Measurements from ENCODE around the gene STXBP6.

The STXBP6 gene

DNA sequence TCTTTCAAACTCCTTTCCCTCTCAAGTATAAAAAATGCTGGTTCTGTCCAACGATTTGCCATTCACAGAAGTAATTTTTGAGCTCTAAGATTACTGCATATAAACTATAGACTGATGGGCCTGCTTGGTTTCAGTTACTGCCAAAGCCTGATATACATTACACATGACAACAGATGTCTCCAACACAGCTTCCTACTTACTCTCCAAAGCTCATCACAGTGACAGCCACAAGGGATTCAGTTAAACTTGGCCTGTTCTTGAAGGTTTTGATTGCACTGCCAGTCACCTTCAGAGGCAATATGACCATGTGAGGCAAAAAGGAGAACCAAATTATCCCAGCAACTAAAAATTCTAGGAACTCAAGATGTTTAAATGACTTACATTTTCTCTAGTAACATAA is 30.1 kb downstream of the STXBP6 start:
- no peak for DNase-seq (ENCODE audit: extremely low read depth in 1 of 2, low read depth in 1 of 2)

DNA sequence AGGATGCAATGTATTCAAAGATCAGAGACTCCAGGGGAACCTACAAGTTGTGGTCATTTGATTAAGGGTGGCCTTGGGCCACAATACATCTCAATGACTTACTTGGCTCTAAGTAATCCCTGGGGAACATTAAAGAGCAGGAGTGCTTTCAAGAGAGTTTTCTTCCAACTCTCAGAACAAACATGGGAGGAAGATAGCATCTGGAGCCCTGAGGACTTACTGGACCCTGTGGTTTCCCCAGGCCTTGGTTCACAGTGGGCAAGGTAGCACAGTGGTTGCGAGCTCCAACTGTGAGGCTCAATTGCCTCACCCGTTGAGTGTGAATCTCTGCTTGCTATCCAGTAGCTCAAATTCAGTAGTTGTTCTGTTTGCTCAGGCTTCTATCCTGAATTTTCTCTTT is 32.4 kb downstream of the STXBP6 start:
- no peak for DNase-seq (ENCODE audit: extremely low read depth in 1 of 2, low read depth in 1 of 2)

DNA sequence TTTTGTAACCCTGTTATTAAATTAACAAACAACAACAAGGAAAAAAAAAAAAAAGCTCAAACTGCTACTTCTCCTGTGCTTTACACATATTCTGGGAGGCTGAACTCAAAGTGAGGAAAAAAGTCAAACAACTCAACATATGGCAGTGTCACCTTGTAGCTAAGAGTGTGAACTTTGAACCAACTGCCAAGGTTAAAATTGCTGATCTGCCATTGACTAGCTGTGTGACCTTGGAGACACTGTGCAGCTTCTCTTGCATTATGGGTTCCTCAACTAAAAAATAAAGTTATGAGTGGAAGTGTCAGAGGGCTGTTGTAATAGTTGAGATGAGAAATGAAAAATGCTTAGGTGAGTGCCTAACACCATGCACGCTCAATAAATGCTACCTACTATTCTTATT is 34.2 kb downstream of the STXBP6 start:
- DNase-seq (ENCODE audit: extremely low read depth in 1 of 2, low read depth in 1 of 2) = no peak

DNA sequence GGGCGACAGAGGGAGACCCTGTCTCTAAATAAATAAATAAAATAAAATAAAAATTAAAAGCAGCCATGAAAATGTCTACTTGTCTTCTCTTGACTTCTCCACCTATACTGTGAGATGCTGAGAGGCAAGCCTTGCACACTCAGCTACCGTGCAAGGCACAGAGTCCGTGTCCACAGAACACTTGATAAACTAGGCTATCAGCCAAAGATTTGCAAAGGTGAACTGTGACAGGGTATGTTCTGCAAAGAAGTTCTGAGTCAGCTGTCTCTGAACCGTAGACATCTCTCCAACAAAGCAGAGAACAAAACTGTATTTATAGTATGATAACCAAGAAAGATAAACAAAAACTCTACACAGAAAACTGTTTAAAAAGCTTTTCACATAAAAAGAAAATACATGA is 35.5 kb downstream of the STXBP6 start:
- DNase-seq (ENCODE audit: extremely low read depth in 1 of 2, low read depth in 1 of 2) = no peak

DNA sequence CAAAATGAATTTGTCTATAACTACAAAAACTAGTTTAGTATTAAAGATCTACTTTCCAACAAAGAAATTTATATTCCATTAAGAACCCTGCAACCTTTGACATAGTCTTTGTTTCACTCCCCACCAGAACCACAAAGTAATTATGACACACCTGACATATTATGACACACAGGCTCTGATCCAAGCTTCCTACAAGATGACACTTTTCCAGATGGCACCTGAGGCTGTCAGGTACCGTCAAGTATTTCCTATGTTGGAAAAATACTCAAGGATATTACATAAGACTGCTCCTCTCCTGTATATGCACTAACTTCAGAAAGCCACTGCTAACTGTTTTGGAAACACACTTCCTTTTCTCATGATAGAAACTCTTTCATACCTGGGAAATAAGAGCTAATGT is 38.9 kb downstream of the STXBP6 start:
- no peak for DNase-seq (ENCODE audit: extremely low read depth in 1 of 2, low read depth in 1 of 2)

DNA sequence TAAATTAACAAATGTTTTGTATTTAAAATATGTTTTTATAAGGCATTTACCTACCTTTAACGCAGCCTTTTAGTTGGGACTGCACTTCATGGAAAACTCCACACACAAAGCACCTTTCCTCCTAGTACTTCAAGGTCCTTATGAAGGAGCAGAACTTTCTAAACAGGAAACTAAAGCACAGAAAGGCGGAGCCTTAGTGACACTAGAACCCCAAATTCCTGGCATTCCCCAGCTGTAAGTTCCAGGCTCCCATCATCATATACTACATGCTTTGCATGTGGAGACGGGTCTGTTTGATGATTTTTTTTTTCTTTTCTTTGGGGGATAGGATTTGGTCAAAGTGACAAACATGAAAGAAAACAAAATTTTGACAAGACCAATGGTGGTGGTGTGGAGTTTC is 39.5 kb downstream of the STXBP6 start:
- DNase-seq (ENCODE audit: extremely low read depth in 1 of 2, low read depth in 1 of 2) = no peak

DNA sequence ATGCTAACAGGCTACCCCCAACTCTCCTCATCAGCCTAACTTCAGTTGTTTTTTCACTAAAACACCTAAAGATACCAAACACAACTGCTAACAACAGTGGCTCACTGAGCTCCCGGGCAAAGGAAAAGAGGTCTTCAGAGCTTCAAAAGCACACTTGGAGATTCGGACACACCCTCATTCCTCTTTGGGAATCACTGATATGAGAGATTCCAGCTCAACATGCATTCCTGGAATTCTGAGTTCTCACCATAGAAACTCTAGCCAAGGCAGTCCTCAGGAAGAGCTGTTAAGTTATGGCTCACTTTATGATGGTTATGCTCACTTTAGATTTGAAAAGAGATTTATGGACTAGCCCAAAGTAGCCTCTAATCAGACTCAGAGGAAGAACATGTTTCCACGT is 40.1 kb downstream of the STXBP6 start:
- DNase-seq (ENCODE audit: extremely low read depth in 1 of 2, low read depth in 1 of 2) = no peak

DNA sequence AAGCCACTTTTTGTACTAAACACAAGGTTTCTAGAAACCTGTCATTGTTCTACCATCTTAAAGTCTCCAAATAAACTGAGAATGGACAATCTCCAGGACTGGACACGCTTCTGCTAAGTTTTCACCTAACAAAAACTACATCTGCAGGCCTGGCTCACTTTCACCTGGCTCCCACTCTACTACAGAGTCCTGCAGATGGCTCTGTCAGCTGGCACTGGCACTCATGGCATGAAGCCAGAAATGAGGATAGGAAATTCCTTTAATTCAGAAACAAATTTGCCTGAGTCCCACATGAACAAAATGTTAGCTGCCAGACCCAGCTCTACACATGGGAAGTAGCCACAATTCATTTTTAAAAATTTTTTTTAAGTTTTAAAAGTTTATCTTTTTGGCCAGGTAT is 42.1 kb downstream of the STXBP6 start:
- no peak for DNase-seq (ENCODE audit: extremely low read depth in 1 of 2, low read depth in 1 of 2)

DNA sequence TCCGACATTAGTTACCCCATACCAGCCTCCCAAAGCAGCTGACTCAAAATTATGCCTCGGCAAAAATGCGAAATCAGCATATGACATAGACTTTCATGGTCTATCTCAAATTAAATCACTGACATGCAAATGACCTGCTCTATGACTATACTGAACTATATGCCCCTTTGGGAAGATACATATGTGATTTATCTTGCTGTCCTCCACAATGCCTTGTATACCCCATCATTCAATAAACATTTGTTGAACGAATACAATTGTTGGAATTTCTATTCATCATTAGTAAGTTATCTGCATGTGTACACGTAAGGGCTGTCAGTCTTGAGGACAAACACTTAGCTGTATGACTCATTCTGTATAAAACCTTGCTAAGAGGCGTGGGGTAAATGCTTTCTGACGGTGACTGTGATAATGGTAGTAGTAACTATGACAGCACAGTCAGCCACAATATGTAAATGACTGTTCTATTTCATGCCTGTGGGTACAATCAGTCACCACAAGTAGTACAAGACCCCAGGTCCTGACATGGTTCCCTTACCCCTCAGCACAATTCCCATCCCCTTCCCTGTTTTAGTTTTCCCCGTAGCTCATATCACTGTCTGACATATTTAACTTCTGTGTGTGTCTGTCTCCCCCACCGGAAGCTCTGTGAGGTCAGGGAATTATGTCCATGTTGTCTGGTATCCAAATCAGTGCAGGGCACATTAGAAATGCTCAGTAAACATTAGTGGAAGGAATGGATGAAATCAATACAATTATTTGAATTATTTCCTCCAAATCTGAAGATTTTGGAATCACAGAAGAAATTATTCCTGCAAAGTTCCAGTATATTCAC is 42.8 kb downstream of the STXBP6 start:
- DNase-seq (ENCODE audit: extremely low read depth in 1 of 2, low read depth in 1 of 2) = no peak

DNA sequence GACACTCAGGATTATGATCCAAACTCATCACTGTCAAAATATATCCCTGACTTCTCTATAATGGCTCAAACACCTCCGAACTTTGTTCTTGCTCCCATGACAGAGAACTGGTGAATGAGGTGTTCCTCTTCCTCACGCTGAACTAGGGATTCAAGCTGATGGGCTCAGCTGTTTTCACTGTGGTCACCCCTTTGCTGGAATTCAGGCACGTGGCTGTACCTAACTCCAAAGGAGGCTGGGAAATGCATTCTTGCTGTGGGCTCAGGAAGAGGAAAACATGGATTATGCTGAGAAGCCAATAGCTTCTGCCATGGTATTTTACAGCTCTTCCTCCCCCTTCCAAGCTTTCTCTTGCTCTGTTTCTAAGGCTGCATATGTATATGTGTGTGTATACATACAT is 43.9 kb downstream of the STXBP6 start:
- DNase-seq (ENCODE audit: extremely low read depth in 1 of 2, low read depth in 1 of 2) = no peak

DNA sequence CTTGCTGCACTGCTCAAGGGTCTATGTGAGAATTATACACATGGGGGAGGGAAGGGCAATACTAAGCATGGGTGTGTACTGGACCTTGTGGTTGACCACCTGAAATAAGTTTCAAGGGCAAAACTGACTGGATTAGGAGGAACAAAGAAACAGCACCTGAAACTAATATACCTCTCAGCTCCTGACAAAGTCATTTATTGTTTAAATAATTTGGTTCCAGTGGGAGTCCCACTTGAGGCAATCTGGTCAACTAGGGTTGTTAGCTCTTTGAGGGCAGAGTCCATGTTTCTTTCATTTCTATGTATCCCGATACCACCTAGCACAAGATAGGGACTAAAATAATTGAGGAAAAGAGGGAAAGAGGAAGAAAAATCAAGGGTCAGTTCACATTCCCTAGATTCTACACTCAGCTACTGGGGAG is 45.5 kb downstream of the STXBP6 start:
- DNase-seq (ENCODE audit: extremely low read depth in 1 of 2, low read depth in 1 of 2) = no peak

DNA sequence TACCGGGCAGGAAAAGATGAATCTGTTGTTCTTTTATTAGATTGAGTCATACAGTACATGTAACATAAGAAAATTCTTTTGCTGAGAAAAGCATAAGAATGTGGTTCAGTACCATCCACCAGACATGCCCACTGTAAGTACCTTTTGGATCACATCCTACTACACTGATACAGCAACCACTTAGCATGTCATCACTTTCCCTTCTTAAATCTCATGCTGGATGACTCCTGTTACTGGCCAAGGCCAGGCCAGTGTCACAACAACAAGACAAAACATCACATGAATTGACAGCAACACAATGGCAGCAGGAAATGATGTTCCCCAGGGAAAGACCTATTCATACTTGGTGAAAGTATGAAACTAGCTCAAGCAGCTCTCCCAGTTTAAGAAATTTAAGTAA is 46.4 kb downstream of the STXBP6 start:
- no peak for DNase-seq (ENCODE audit: extremely low read depth in 1 of 2, low read depth in 1 of 2)

DNA sequence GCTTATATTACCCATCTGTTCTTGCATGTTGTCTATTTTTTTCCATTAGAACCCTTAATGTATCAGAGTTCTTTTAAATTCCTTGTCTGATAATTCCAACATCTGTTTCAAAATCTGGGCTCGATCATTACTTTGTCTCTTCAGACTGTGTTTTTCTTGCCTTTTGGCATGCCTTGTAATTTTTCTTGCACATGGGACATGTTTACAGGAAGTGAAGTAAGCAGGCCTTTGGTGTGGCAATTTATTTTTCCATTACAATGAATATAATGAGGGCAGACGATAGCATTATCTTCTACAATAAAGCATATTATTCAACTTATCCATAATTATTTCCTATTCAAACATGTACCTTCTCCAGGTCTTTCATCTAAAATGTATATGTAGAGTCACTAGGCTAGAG is 48.3 kb downstream of the STXBP6 start:
- no peak for DNase-seq (ENCODE audit: extremely low read depth in 1 of 2, low read depth in 1 of 2)

DNA sequence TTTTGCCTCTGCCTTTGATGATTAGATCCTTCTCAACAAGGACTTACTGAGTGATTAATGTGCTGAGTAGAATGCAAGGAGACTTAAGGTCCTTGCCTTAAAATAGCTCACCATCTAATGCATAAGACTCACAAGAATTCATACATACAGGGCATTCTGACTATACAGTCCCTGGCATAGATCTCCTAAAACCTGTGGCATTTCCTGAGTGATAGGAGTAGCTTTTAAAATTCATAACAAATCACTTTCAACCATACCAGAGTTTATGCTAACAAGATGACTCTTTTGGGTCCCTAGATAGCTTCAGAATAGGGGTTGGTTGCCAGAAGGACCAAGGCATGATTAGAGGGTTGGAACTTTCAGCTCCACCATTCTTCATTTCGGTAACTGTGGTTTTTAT is 48.8 kb downstream of the STXBP6 start:
- no peak for DNase-seq (ENCODE audit: extremely low read depth in 1 of 2, low read depth in 1 of 2)

DNA sequence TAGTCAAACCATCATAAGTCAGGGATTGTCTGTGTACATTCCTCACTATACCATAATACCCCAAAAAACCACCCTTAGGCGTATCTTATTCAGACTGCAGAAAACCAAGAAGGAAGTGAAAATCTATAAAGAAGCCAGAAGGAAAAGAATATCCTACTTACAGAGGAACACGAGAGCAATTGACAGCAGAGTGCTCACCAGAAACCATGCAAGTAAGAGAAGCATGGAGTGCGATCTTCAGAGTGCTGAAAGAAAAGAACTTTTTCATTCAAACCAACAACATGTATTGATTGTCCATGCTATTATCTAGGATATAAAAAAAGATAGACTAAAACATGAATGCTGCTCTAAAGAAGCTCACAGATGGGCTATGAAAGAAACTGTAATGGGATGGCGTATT is 50.8 kb downstream of the STXBP6 start:
- DNase-seq (ENCODE audit: extremely low read depth in 1 of 2, low read depth in 1 of 2) = no peak

DNA sequence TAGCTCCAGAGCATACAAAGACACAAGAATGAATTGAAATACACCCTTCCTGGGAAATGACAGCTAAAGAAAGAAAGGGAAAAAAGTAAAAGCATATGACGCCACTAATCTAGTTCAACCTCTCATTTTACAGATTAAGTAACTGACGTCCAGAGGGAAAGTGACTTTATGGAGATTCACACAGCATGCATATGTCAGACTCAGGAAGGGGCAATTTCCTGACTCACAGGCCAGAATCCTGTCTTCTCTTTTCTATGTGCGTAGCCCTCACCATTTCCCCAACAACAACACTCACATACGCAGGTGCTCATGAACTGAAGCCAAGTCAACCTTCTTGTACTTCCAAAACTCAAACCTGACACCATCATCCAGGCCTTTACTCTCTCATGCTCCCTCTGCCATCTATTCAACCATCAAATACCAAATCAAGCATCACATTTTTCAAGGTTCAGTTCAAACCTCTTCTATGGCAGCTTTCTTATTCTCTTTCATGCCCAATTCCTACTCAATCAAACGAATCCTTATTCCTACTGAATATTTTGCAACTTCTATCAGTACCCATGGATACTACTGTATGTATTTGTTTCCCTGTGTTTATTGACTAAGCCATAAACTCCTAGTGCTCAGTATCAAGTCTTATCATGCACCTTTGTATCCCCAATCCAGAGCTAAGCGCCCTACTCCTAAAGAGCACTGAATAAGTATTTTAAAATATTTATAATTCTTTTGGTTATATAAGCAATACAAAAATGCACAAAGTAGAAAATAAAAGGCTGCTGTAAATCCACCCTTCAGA is 52.8 kb downstream of the STXBP6 start:
- DNase-seq (ENCODE audit: extremely low read depth in 1 of 2, low read depth in 1 of 2) = no peak

DNA sequence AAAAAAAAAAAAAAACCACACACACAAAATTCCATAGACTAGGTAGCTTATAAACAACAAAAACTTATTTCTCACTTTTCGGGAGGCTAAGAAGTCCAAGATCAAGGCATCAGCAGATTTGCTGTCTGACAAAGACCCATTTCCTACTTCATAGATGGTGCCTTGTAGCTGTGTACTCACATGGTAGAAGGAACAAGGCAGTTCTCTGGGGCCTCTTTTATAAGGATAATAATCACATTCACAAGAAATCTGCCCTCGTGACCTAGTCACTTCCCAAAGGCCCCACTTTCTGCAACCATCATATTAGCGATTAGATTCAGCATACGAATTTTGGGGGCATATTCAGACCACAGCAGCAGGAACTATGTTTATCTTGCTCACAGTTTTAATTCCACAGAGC is 54.9 kb downstream of the STXBP6 start:
- DNase-seq (ENCODE audit: extremely low read depth in 1 of 2, low read depth in 1 of 2) = no peak

DNA sequence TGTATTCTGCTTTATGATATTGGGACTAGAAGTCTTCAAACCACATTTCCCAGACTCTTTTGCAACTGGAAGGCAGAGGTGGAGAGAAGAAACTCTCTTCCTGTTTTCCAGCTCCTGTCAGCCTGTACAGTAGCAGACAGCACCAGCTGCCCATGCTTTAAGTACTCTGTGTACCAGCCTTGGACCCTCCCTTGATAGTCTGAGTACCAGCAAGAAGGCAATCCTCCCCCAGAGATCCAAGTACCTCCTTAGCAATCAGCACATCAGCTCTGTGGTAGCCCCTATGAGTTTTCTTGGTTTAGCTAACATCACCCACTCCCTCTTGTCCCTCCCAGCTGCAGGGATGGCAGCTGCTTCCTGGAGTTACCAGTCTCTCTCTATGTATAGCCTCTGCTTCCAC is 56.3 kb downstream of the STXBP6 start:
- no peak for DNase-seq (ENCODE audit: extremely low read depth in 1 of 2, low read depth in 1 of 2)

DNA sequence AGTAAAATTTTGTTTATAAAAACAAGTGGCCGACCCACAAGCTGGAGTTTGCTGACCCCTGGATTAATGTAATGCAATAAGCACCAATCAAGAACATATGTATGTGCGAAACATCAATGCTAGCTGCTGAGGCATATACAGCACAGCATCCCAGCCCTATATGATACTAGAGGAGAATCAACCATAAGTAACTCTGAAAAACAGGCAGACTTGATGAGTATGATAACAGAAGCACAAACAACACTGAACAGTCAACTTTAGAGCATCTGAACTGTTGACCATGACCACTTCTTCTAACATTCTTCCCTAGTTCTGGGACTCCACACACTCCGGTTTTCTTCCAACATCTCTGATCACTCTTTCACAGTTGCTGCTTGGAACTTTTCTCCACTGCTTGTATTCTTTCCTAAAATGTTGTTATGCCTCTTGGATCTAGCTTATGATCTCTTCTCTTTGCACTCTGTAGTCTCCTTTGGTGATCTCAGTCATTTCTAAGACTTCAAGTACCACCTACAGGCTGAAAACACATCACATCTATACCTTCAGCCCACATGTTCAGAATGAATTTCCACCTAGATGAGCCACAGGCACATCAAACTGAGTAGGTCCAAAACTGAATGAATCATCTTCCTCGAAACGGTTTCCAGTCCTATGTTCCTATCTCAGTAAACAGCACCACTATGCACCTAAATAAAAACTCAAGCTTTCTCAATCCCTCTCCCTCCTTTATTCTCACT is 57.2 kb downstream of the STXBP6 start:
- DNase-seq (ENCODE audit: extremely low read depth in 1 of 2, low read depth in 1 of 2) = no peak

DNA sequence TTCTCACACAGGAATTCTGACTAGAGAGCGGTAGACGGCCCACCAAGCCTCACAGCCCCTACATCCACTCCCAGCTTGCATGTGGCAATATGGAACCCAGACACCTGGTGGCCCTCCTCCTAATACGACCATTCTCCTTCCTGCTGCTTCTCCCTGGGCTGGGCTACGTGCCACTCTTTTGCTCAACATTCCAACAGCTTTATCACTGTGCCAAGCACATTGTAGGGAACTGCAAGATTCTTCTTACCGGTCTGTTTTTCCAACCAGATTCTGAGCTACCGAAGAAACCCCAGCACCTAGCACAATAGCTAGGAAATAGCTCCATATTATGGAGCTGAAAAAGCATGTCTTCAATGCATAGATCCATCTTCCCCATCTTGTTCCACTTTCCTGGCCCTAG is 58.1 kb downstream of the STXBP6 start:
- no peak for DNase-seq (ENCODE audit: extremely low read depth in 1 of 2, low read depth in 1 of 2)

DNA sequence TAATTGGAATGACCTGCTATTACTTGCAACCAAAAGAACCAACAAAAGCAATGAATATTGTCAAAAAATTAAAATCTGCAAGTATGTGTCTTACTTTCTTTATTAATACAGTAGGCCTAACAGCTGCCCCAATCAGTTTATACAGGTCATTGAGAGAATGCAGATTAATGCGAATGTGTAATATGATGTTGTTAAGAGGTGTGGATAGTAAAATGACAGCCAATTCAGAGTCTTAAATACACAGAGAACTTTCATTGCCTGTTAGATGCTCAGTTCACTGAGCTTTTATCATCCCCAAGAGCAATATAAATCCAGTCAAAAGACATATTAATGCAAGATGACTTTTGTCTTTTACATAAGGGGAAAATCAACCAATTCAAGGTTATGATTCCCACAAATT is 58.7 kb downstream of the STXBP6 start:
- no peak for DNase-seq (ENCODE audit: extremely low read depth in 1 of 2, low read depth in 1 of 2)

DNA sequence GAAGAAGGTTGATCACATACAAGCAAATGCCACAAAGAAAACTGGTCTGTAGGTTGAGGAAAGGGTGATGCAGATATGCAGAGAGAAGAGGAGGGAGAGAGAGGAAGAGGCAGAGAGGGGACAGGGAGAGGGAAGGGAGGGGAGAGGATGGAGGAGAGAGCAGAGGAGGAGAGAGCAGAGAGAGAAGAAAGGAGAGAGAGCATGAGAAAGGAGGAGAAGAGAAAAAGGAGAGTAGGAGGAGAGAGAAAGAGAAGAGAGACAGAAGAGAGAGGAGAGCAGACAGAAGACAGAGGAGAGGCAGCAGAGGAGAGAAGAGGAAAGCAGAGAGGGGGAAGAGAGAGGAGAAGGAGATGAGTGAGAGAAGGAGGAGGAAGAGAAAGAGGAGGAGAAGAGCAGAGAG is 59.2 kb downstream of the STXBP6 start:
- DNase-seq (ENCODE audit: extremely low read depth in 1 of 2, low read depth in 1 of 2) = no peak
